SK-N-SH treated with all-trans-retinoic acid at 6 μM for 48 hours (cell line): ENCODE results near the gene EHD4.

ENCODE experiments used
- ATAC-seq: fragments of 200-7000 bp; cut with Tn5 transposase; 3 replicates; pipeline ENCODE4 v1.9.1; 2020; ENCODE audit warnings: mild to moderate bottlenecking, moderate library complexity
- ARNTL ChIP-seq: fragments of 450-650 bp; formaldehyde crosslinking; IDR thresholded peaks from 2 replicates; pipeline ENCODE4 v1.5.0; 2020; ENCODE audit warnings: low read depth, mild to moderate bottlenecking, moderate library complexity, borderline replicate concordance
- BACH2 ChIP-seq: fragments of 250-450 bp; sonication (Bioruptor Pico); IDR thresholded peaks from 2 replicates; pipeline ENCODE4 v1.9.0; 2021; ENCODE audit warnings: mild to moderate bottlenecking, borderline replicate concordance
- CSDC2 ChIP-seq: fragments of 250-450 bp; sonication (Bioruptor Pico); IDR thresholded peaks from 2 replicates; pipeline ENCODE4 v1.5.0; 2020; ENCODE audit warnings: mild to moderate bottlenecking, moderate library complexity
- ESRRG ChIP-seq: fragments of 250-450 bp; sonication (Bioruptor Pico); IDR thresholded peaks from 2 replicates; pipeline ENCODE4 v1.6.1; 2021; ENCODE audit warnings: mild to moderate bottlenecking
- GLIS3 ChIP-seq: fragments of 250-450 bp; sonication (Bioruptor Pico); IDR thresholded peaks from 2 replicates; pipeline ENCODE4 v1.5.0; 2020; ENCODE audit warnings: mild to moderate bottlenecking, moderate library complexity
- ISL1 ChIP-seq: fragments of 250-450 bp; sonication (Bioruptor Pico); IDR thresholded peaks from 2 replicates; pipeline ENCODE4 v2.1.2; 2022; ENCODE audit warnings: mild to moderate bottlenecking, moderate library complexity
- PPARA ChIP-seq: fragments of 250-450 bp; sonication (Bioruptor Pico); IDR thresholded peaks from 2 replicates; pipeline ENCODE4 v1.5.0; 2020; ENCODE audit warnings: mild to moderate bottlenecking, borderline replicate concordance
- RARB ChIP-seq: fragments of 250-450 bp; sonication (Bioruptor Pico); IDR thresholded peaks from 2 replicates; pipeline ENCODE4 v1.8.0; 2021; ENCODE audit warnings: mild to moderate bottlenecking, moderate library complexity
- SNAI2 ChIP-seq: fragments of 250-450 bp; sonication (Bioruptor Pico); IDR thresholded peaks from 2 replicates; pipeline ENCODE4 v1.5.0; 2020; ENCODE audit warnings: mild to moderate bottlenecking, moderate library complexity
- TCF4 ChIP-seq: fragments of 250-450 bp; sonication (Bioruptor Pico); IDR thresholded peaks from 2 replicates; pipeline ENCODE4 v1.8.0; 2021; ENCODE audit warnings: mild to moderate bottlenecking, moderate library complexity, borderline replicate concordance
- TOX ChIP-seq: fragments of 250-450 bp; sonication (Bioruptor Pico); IDR thresholded peaks from 2 replicates; pipeline ENCODE4 v1.8.0; 2021; ENCODE audit warnings: mild to moderate bottlenecking, moderate library complexity, borderline replicate concordance
- ZC3H10 ChIP-seq: fragments of 250-450 bp; sonication (Bioruptor Pico); IDR thresholded peaks from 2 replicates; pipeline ENCODE4 v1.5.1; 2021; ENCODE audit warnings: mild to moderate bottlenecking, moderate library complexity
- ZFP3 ChIP-seq: fragments of 250-450 bp; sonication (Bioruptor Pico); IDR thresholded peaks from 2 replicates; pipeline ENCODE4 v1.5.0; 2020; ENCODE audit warnings: mild to moderate bottlenecking, moderate library complexity
- ZFP30 ChIP-seq: fragments of 450-650 bp; formaldehyde crosslinking; IDR thresholded peaks from 2 replicates; pipeline ENCODE4 v1.5.0; 2022; ENCODE audit warnings: mild to moderate bottlenecking, moderate library complexity
- ZNF70 ChIP-seq: fragments of 450-650 bp; formaldehyde crosslinking; IDR thresholded peaks from 2 replicates; pipeline ENCODE4 v1.5.0; 2020; ENCODE audit warnings: mild to moderate bottlenecking, moderate library complexity
- ZNF8 ChIP-seq: fragments of 450-650 bp; formaldehyde crosslinking; IDR thresholded peaks from 2 replicates; pipeline ENCODE4 v1.5.0; 2020; ENCODE audit warnings: mild to moderate bottlenecking, moderate library complexity
- TF ChIP-seq, protein P1 (sequence below): fragments of 250-450 bp; sonication (Bioruptor Pico); IDR thresholded peaks from 2 replicates; pipeline ENCODE4 v1.5.1; 2021; ENCODE audit warnings: mild to moderate bottlenecking, moderate library complexity
- TF ChIP-seq, protein P2 (sequence below): fragments of 250-450 bp; sonication (Bioruptor Pico); IDR thresholded peaks from 2 replicates; pipeline ENCODE4 v1.8.0; 2021; ENCODE audit warnings: low read depth, mild to moderate bottlenecking, moderate library complexity, borderline replicate concordance
- TF ChIP-seq, protein P3 (sequence below): fragments of 250-450 bp; sonication (Bioruptor Pico); IDR thresholded peaks from 2 replicates; pipeline ENCODE4 v1.5.1; 2020; ENCODE audit warnings: low read depth, mild to moderate bottlenecking, moderate library complexity
- TF ChIP-seq, protein P4 (sequence below): fragments of 250-450 bp; sonication (Bioruptor Pico); IDR thresholded peaks from 2 replicates; pipeline ENCODE4 v1.8.0; 2020; ENCODE audit warnings: mild to moderate bottlenecking, moderate library complexity, borderline replicate concordance

The EHD4 gene

DNA sequence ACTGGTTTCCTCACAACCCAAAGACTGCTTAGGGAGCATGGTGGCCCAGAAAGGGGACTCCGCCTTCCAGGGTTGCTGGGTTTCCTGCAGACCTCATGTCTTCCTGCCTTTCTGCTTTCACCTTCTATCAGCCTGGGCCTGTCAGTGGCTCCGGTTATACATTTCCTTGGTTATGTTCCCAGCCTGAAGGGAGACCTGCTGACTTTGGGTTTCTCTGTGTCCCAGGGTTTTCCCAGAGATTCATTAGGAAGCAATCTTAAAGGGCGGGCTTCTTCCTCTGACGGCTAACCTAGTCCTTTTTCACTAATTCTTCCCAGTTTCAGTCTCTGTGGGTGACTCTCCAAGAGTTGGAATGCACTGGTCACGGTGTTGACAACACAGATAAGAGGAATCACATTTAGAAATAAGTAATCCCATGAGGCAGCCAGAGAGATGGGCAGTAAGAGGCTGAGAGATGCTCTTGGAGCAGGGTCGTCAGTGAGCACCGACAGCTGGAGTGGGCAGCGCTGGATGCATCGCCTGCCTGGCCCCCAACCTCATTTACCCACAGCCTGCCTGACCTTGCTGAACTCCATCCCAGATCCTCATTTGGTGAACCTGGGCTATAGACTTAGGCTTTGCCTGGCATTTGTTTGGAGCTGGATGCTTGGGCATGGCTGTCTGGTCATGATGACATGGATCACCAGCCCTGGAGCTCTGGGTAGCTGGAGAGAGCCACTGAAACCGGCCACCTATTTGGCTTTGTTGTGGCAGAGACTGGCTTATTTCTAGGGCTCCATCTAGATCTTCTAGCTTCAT lies 10.0 kb upstream of the EHD4 start:
- no peak for TF ChIP-seq CSDC2 (CRISPR knock-in tag)
- no peak for TF ChIP-seq GLIS3 (CRISPR knock-in tag)
- no peak for TF ChIP-seq TOX (CRISPR knock-in tag)
- no peak for TF ChIP-seq ARNTL
- TF ChIP-seq, protein P1, sequence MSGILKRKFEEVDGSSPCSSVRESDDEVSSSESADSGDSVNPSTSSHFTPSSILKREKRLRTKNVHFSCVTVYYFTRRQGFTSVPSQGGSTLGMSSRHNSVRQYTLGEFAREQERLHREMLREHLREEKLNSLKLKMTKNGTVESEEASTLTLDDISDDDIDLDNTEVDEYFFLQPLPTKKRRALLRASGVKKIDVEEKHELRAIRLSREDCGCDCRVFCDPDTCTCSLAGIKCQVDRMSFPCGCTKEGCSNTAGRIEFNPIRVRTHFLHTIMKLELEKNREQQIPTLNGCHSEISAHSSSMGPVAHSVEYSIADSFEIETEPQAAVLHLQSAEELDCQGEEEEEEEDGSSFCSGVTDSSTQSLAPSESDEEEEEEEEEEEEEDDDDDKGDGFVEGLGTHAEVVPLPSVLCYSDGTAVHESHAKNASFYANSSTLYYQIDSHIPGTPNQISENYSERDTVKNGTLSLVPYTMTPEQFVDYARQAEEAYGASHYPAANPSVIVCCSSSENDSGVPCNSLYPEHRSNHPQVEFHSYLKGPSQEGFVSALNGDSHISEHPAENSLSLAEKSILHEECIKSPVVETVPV (CRISPR knock-in tag) = no peak
- TF ChIP-seq, protein P2, sequence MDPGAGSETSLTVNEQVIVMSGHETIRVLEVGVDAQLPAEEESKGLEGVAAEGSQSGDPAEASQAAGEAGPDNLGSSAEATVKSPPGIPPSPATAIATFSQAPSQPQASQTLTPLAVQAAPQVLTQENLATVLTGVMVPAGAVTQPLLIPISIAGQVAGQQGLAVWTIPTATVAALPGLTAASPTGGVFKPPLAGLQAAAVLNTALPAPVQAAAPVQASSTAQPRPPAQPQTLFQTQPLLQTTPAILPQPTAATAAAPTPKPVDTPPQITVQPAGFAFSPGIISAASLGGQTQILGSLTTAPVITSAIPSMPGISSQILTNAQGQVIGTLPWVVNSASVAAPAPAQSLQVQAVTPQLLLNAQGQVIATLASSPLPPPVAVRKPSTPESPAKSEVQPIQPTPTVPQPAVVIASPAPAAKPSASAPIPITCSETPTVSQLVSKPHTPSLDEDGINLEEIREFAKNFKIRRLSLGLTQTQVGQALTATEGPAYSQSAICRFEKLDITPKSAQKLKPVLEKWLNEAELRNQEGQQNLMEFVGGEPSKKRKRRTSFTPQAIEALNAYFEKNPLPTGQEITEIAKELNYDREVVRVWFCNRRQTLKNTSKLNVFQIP (CRISPR knock-in tag) = no peak
- no peak for TF ChIP-seq BACH2 (CRISPR knock-in tag)
- TF ChIP-seq ZFP3 = no peak
- TF ChIP-seq ZNF8 (CRISPR knock-in tag) = no peak
- TF ChIP-seq, protein P3, sequence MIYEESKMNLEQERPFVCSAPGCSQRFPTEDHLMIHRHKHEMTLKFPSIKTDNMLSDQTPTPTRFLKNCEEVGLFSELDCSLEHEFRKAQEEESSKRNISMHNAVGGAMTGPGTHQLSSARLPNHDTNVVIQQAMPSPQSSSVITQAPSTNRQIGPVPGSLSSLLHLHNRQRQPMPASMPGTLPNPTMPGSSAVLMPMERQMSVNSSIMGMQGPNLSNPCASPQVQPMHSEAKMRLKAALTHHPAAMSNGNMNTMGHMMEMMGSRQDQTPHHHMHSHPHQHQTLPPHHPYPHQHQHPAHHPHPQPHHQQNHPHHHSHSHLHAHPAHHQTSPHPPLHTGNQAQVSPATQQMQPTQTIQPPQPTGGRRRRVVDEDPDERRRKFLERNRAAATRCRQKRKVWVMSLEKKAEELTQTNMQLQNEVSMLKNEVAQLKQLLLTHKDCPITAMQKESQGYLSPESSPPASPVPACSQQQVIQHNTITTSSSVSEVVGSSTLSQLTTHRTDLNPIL = no peak
- no peak for TF ChIP-seq PPARA (CRISPR knock-in tag)
- TF ChIP-seq TCF4 (CRISPR knock-in tag) = no peak
- no peak for TF ChIP-seq ZNF70 (CRISPR knock-in tag)
- TF ChIP-seq, protein P4, sequence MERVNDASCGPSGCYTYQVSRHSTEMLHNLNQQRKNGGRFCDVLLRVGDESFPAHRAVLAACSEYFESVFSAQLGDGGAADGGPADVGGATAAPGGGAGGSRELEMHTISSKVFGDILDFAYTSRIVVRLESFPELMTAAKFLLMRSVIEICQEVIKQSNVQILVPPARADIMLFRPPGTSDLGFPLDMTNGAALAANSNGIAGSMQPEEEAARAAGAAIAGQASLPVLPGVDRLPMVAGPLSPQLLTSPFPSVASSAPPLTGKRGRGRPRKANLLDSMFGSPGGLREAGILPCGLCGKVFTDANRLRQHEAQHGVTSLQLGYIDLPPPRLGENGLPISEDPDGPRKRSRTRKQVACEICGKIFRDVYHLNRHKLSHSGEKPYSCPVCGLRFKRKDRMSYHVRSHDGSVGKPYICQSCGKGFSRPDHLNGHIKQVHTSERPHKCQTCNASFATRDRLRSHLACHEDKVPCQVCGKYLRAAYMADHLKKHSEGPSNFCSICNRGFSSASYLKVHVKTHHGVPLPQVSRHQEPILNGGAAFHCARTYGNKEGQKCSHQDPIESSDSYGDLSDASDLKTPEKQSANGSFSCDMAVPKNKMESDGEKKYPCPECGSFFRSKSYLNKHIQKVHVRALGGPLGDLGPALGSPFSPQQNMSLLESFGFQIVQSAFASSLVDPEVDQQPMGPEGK (CRISPR knock-in tag) = no peak
- TF ChIP-seq SNAI2 (CRISPR knock-in tag) = no peak
- TF ChIP-seq ESRRG = no peak
- ATAC-seq = no peak

DNA sequence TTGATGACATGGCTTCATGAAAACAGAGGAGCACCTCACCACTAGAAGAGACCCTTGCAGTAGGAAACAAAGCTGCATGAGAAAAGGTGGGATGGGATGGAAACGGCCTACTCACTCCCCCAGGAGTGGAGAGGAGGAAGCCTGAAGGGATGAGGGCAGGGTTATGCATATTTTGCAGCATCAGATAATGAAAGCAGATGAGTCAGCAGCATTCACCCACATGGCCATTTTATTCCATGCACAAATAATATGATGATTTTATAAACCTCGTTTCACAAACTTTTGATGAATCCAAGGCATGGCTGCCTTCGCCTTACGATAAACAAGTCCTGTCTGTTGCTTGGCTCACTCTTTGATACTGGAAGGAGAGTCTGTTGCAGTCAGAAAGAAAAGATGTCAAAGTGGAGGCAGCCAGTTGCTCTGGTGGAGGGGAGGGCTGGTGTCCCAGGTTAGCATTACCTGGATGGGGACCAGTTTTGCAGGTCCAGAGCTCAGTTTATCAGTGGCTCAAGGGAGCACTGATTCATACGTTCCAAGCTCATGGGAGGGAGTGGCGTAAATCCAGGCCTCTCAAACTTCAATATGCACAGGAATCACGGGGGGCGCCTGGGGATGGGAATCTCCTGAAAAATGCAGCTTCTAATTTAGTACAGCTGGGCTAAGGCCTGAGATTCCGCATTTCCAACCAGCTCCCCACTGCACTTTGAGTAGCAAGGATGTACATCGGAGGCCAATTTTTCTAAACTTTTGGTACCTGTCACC lies 9.2 kb upstream of the EHD4 start:
- TF ChIP-seq ISL1 (CRISPR knock-in tag) = no peak
- no peak for TF ChIP-seq SNAI2 (CRISPR knock-in tag)
- no peak for TF ChIP-seq ZFP30 (CRISPR knock-in tag)
- TF ChIP-seq ESRRG = no peak
- TF ChIP-seq ZC3H10 = no peak
- no peak for TF ChIP-seq PPARA (CRISPR knock-in tag)
- TF ChIP-seq ZNF8 (CRISPR knock-in tag) = no peak
- TF ChIP-seq TCF4 (CRISPR knock-in tag) = no peak
- TF ChIP-seq, protein P1 (CRISPR knock-in tag) = no peak
- TF ChIP-seq RARB (CRISPR knock-in tag) = no peak
- TF ChIP-seq, protein P2 (CRISPR knock-in tag) = no peak
- TF ChIP-seq ZNF70 (CRISPR knock-in tag) = no peak
- TF ChIP-seq, all 23 proteins: peak for 0
- no peak for ATAC-seq
